HAP-1 (cell line): ENCODE measurements around the gene GAP43.
A peak's percentile ranks its signal among the peaks of the same experiment; 100 is the strongest.

ENCODE experiments used
- DNase-seq, 2 experiments: peaks; one replicate each; pipeline ENCODE4 v3.0.0-alpha.2; 2016 to 2020; ENCODE audit warnings: low spot score in 2 of 2
- H3K27me3 ChIP-seq: fragments of 250-450 bp; sonication (Bioruptor Pico); 2 replicates; pipeline ENCODE4 v1.5.1; 2020; ENCODE audit warnings: low read depth, mild to moderate bottlenecking, moderate library complexity
- H3K36me3 ChIP-seq: fragments of 250-450 bp; sonication (Bioruptor Pico); replicated peaks from 2 replicates; pipeline ENCODE4 v1.5.1; 2020; ENCODE audit warnings: mild to moderate bottlenecking
- H3K4me1 ChIP-seq: fragments of 250-450 bp; sonication (Bioruptor Pico); 2 replicates; pipeline ENCODE4 v1.5.1; 2020; ENCODE audit warnings: mild to moderate bottlenecking
- H3K4me3 ChIP-seq: fragments of 250-450 bp; sonication (Bioruptor Pico); 2 replicates; pipeline ENCODE4 v1.5.1; 2020; ENCODE audit warnings: mild to moderate bottlenecking, moderate library complexity
- H3K9me3 ChIP-seq: fragments of 250-450 bp; sonication (Bioruptor Pico); 2 replicates; pipeline ENCODE4 v1.5.1; 2020; ENCODE audit warnings: mild to moderate bottlenecking, moderate library complexity
- in situ Hi-C: fragments of 300-500 bp; cut with MboI; formaldehyde crosslinking; loops from 3 replicates; pipeline ENCODE4 v1.14.3; 2020; ENCODE audit warnings: low sequenced_read_pairs, inconsistent platforms, mixed read lengths

The GAP43 gene

GRCh38 chr3:115638241-115638640 lies 14.9 kb downstream of the GAP43 start:
- no peaks in the 10 kb centered on the region for H3K27me3 ChIP-seq
- DNase-seq: no peak
- no peaks in the 10 kb centered on the region for H3K4me1 ChIP-seq
- no peaks in the 10 kb centered on the region for H3K9me3 ChIP-seq
- no peak overlapping the region for H3K4me3 ChIP-seq
- no peaks in the 10 kb centered on the region for H3K36me3 ChIP-seq
- in situ Hi-C loops: no loop called here

- DNase-seq: no peak
- in situ Hi-C loops: no loop called here
- H3K4me3 ChIP-seq: no peak overlapping the region
- H3K9me3 ChIP-seq: no peaks in the 10 kb centered on the region
- no peaks in the 10 kb centered on the region for H3K27me3 ChIP-seq
- H3K4me1 ChIP-seq: no peaks in the 10 kb centered on the region
- H3K36me3 ChIP-seq: no peaks in the 10 kb centered on the region
Observed at GRCh38 chr3:115638991-115639390, 15.7 kb downstream of the GAP43 start.

GRCh38 chr3:115644391-115644790 lies 21.1 kb downstream of the GAP43 start:
- in situ Hi-C loops: no loop called here
- H3K9me3 ChIP-seq: no peaks in the 10 kb centered on the region
- no peaks in the 10 kb centered on the region for H3K36me3 ChIP-seq
- no peaks in the 10 kb centered on the region for H3K27me3 ChIP-seq
- H3K4me3 ChIP-seq: no peak overlapping the region
- no peak for DNase-seq
- no peaks in the 10 kb centered on the region for H3K4me1 ChIP-seq

- no peaks in the 10 kb centered on the region for H3K9me3 ChIP-seq
- H3K4me3 ChIP-seq: no peak overlapping the region
- in situ Hi-C loops: no loop called here
- DNase-seq: no peak
- H3K27me3 ChIP-seq: no peaks in the 10 kb centered on the region
- no peaks in the 10 kb centered on the region for H3K4me1 ChIP-seq
- no peaks in the 10 kb centered on the region for H3K36me3 ChIP-seq
Observed at GRCh38 chr3:115646027-115646690, 22.8 kb downstream of the GAP43 start.

GRCh38 chr3:115648559-115648958 lies 25.2 kb downstream of the GAP43 start:
- in situ Hi-C loops: no loop called here
- Histone ChIP-seq H3K4me3 (no peak overlapping the region), H3K27me3 (no peaks in the 10 kb centered on the region), H3K36me3 (no peaks in the 10 kb centered on the region), H3K4me1 (no peaks in the 10 kb centered on the region), H3K9me3 (no peaks in the 10 kb centered on the region)
- no peak for DNase-seq

GRCh38 chr3:115651087-115651486 lies 27.8 kb downstream of the GAP43 start:
- Histone ChIP-seq H3K4me1 (no peaks in the 10 kb centered on the region), H3K36me3 (no peaks in the 10 kb centered on the region), H3K4me3 (no peak overlapping the region), H3K9me3 (no peaks in the 10 kb centered on the region), H3K27me3 (no peaks in the 10 kb centered on the region)
- no peak for DNase-seq
- in situ Hi-C loops: no loop called here

- H3K9me3 ChIP-seq: no peaks in the 10 kb centered on the region
- no peak for DNase-seq
- H3K4me3 ChIP-seq: no peak overlapping the region
- in situ Hi-C loops: no loop called here
- H3K4me1 ChIP-seq: no peaks in the 10 kb centered on the region
- H3K36me3 ChIP-seq: no peaks in the 10 kb centered on the region
- H3K27me3 ChIP-seq: no peaks in the 10 kb centered on the region
Observed at GRCh38 chr3:115651599-115651998, 28.3 kb downstream of the GAP43 start.

GRCh38 chr3:115652738-115653137 lies 29.4 kb downstream of the GAP43 start:
- H3K9me3 ChIP-seq: no peaks in the 10 kb centered on the region
- H3K4me3 ChIP-seq: no peak overlapping the region
- peaks cover 4% of the 10 kb centered on the region for H3K4me1 ChIP-seq
- H3K27me3 ChIP-seq: no peaks in the 10 kb centered on the region
- DNase-seq: no peak
- no peaks in the 10 kb centered on the region for H3K36me3 ChIP-seq
- in situ Hi-C loops: no loop called here

GRCh38 chr3:115655761-115656282 lies 32.5 kb downstream of the GAP43 start:
- DNase-seq: no peak
- Histone ChIP-seq H3K36me3 (no peaks in the 10 kb centered on the region), H3K4me1 (peaks cover 19% of the 10 kb centered on the region), H3K27me3 (no peaks in the 10 kb centered on the region), H3K9me3 (no peaks in the 10 kb centered on the region), H3K4me3 (no peak overlapping the region)
- in situ Hi-C loops: no loop called here

- in situ Hi-C loops: no loop called here
- H3K27me3 ChIP-seq: no peaks in the 10 kb centered on the region
- H3K4me1 ChIP-seq: peaks cover 23% of the 10 kb centered on the region
- no peak for DNase-seq
- H3K9me3 ChIP-seq: no peaks in the 10 kb centered on the region
- H3K36me3 ChIP-seq: no peaks in the 10 kb centered on the region
- no peak overlapping the region for H3K4me3 ChIP-seq
Observed at GRCh38 chr3:115657168-115657567, 33.9 kb downstream of the GAP43 start.

GRCh38 chr3:115658032-115658336 lies 34.7 kb downstream of the GAP43 start:
- Histone ChIP-seq H3K27me3 (no peaks in the 10 kb centered on the region), H3K36me3 (no peaks in the 10 kb centered on the region), H3K4me1 (peaks cover 23% of the 10 kb centered on the region), H3K9me3 (no peaks in the 10 kb centered on the region), H3K4me3 (peak overlapping the region; percentile 41)
- in situ Hi-C loops: no loop called here
- no peak for DNase-seq

GRCh38 chr3:115658337-115659181 lies 35.2 kb downstream of the GAP43 start:
- in situ Hi-C loops: no loop called here
- peak overlapping the region; percentile 41 for H3K4me3 ChIP-seq
- H3K36me3 ChIP-seq: no peaks in the 10 kb centered on the region
- no peaks in the 10 kb centered on the region for H3K27me3 ChIP-seq
- H3K4me1 ChIP-seq: peaks cover 23% of the 10 kb centered on the region
- H3K9me3 ChIP-seq: no peaks in the 10 kb centered on the region
- peak; percentile 88 to 89 for DNase-seq

GRCh38 chr3:115659253-115660220 lies 36.2 kb downstream of the GAP43 start:
- no peaks in the 10 kb centered on the region for H3K27me3 ChIP-seq
- H3K9me3 ChIP-seq: no peaks in the 10 kb centered on the region
- no peak overlapping the region for H3K4me3 ChIP-seq
- no peaks in the 10 kb centered on the region for H3K36me3 ChIP-seq
- DNase-seq: no peak
- in situ Hi-C loops: no loop called here
- H3K4me1 ChIP-seq: peaks cover 23% of the 10 kb centered on the region
